HCT116 (cell line): Measurements from ENCODE around the gene CUX1. TPM values are rescaled to one million over a fixed set of nuclear protein-coding genes. Genes with fewer than 3 reads are reported as not detected.

Source experiments
- ATAC-seq: fragments of 200-7000 bp; cut with Tn5 transposase; 2 replicates; pipeline ENCODE4 v1.9.1; 2020; ENCODE audit warnings: mild to moderate bottlenecking, moderate library complexity
- BruUV-seq: library from RNA; stranded (reverse); fragments of 400-500 nt; replicated peaks from 2 replicates; lab custom pipeline; 2021; lab: Mats Ljungman, UMichigan
- CTCF ChIA-PET: fragments of 300-600 bp; sonication (Branson Sonifier 250); formaldehyde crosslinking; loops from one replicate; lab custom pipeline; 2021; ENCODE audit warnings: antibody characterized with exemption; lab: Charles Lee
- POLR2A ChIA-PET: fragments of 300-600, 350-600 bp; sonication (Branson Sonifier 250); formaldehyde crosslinking; loops from one replicate; lab custom pipeline; 2021; ENCODE audit warnings: antibody characterized with exemption; lab: Charles Lee
- RAD21 ChIA-PET, 2 experiments: fragments of 300-600 bp; sonication (Branson Sonifier 250); formaldehyde crosslinking; loops; one replicate each; lab custom pipeline; 2023; ENCODE audit warnings: low total read pairs in 2 of 2; ENCODE audit not compliant: uncharacterized antibody in 2 of 2, unreplicated experiment in 2 of 2, low non-redundant PET in 1 of 2; lab: Charles Lee
- DNase-seq: peaks from one replicate; pipeline ENCODE4 v3.0.0-alpha.2; 2010; ENCODE audit warnings: low read depth, low spot score
- H2AFZ ChIP-seq: fragments of 200-600 bp; shearing (Covaris generic), sonication (generic); 2 replicates; pipeline ENCODE4 v1.6.1; 2017; ENCODE audit warnings: low read depth, mixed run types, mixed read lengths, antibody characterized with exemption, low read length; ENCODE audit not compliant: poor library complexity, severe bottlenecking
- H3K27ac ChIP-seq: 2 replicates; pipeline ENCODE4 v1.5.1; 2012; ENCODE audit warnings: low read depth, low read length
- H3K27me3 ChIP-seq: fragments of 200-600 bp; sonication (generic); 2 replicates; pipeline ENCODE4 v1.6.1; 2016; ENCODE audit warnings: mixed run types, low read length, mixed read lengths; ENCODE audit not compliant: insufficient read depth
- H3K36me3 ChIP-seq, 2 experiments: fragments of 200-500 bp in 1 of 2; fragments of 200-600 bp in 1 of 2; sonication (Bioruptor generic) in 1 of 2; sonication (generic) in 1 of 2; 2 replicates each; pipeline versions ENCODE4 v1.5.1 to v1.6.1; 2014 to 2016; ENCODE audit warnings: low read length in 2 of 2, inconsistent platforms in 1 of 2, mixed read lengths in 1 of 2, mixed run types in 1 of 2; ENCODE audit not compliant: insufficient read depth in 2 of 2, control insufficient read depth in 1 of 2
- H3K4me1 ChIP-seq, 2 experiments: fragments of 200-600 bp in 1 of 2; sonication (generic) in 1 of 2; 2 replicates each; pipeline versions ENCODE4 v1.5.1 to v1.6.1; 2012 to 2017; ENCODE audit warnings: low read length in 2 of 2, inconsistent platforms in 1 of 2, mild to moderate bottlenecking in 1 of 2, mixed read lengths in 1 of 2, mixed run types in 1 of 2, moderate library complexity in 1 of 2; ENCODE audit not compliant: insufficient read depth in 2 of 2, control insufficient read depth in 1 of 2
- H3K4me2 ChIP-seq: fragments of 200-600 bp; sonication (generic); 2 replicates; pipeline ENCODE4 v1.6.1; 2017; ENCODE audit warnings: mixed run types, low read length, mixed read lengths
- H3K4me3 ChIP-seq, 2 experiments: fragments of 200-600 bp in 1 of 2; sonication (generic) in 1 of 2; replicated peaks in 1 of 2; 2 replicates each; pipeline ENCODE4 v1.5.1; 2011 to 2016; ENCODE audit warnings: low read length in 2 of 2, control low read depth in 1 of 2, low read depth in 1 of 2, mild to moderate bottlenecking in 1 of 2, mixed read lengths in 1 of 2, mixed run types in 1 of 2
- H3K79me2 ChIP-seq: fragments of 200-600 bp; sonication (generic); 2 replicates; pipeline ENCODE4 v1.6.1; 2017; ENCODE audit warnings: mild to moderate bottlenecking, mixed run types, low read length, moderate library complexity, mixed read lengths; ENCODE audit not compliant: insufficient read depth
- H3K9ac ChIP-seq: fragments of 200-600 bp; sonication (generic); 2 replicates; pipeline ENCODE4 v1.6.1; 2016; ENCODE audit warnings: low read length, mixed read lengths
- H3K9me2 ChIP-seq: fragments of 200-600 bp; sonication (generic), shearing (Covaris generic); 2 replicates; pipeline ENCODE4 v1.6.1; 2017; ENCODE audit warnings: mixed run types, mild to moderate bottlenecking, moderate library complexity; ENCODE audit not compliant: insufficient read depth
- H3K9me3 ChIP-seq, 2 experiments: fragments of 200-500 bp in 1 of 2; fragments of 200-600 bp in 1 of 2; sonication (Bioruptor generic) in 1 of 2; sonication (generic) in 1 of 2; 2 replicates each; pipeline ENCODE4 v1.6.1; 2014 to 2017; ENCODE audit warnings: low read length in 2 of 2, mixed read lengths in 2 of 2, inconsistent platforms in 1 of 2, low read depth in 1 of 2, mild to moderate bottlenecking in 1 of 2, mixed run types in 1 of 2, moderate library complexity in 1 of 2; ENCODE audit not compliant: control insufficient read depth in 1 of 2, insufficient read depth in 1 of 2
- H4K20me1 ChIP-seq: fragments of 200-600 bp; sonication (generic), shearing (Covaris generic); 2 replicates; pipeline ENCODE4 v1.6.1; 2017; ENCODE audit warnings: mixed run types, mild to moderate bottlenecking, moderate library complexity; ENCODE audit not compliant: insufficient read depth
- EZH2phosphoT487 ChIP-seq: fragments of 200-600 bp; IDR thresholded peaks from 2 replicates; pipeline ENCODE4 v1.6.1; 2018; ENCODE audit warnings: antibody characterized with exemption, borderline replicate concordance
- MAX ChIP-seq: IDR thresholded peaks from 2 replicates; pipeline ENCODE4 v1.6.1; 2012
- RAD21 ChIP-seq: IDR thresholded peaks from 2 replicates; pipeline ENCODE4 v1.6.1; 2012; ENCODE audit warnings: low read depth, mild to moderate bottlenecking
- ZBTB33 ChIP-seq: IDR thresholded peaks from 2 replicates; pipeline ENCODE4 v1.6.1; 2011; ENCODE audit warnings: mild to moderate bottlenecking, low read length, moderate library complexity; ENCODE audit not compliant: insufficient replicate concordance; ENCODE audit errors: extremely low read depth
- ZNF274 ChIP-seq: fragments of 200-500 bp; sonication (Bioruptor generic); IDR thresholded peaks from 2 replicates; pipeline ENCODE4 v1.6.1; 2014; ENCODE audit warnings: mild to moderate bottlenecking, low read depth, low read length, inconsistent platforms
- intact Hi-C: fragments of 100-400 bp; cut with micrococcal nuclease; formaldehyde crosslinking; loops from 2 replicates; pipeline ENCODE4 v1.10.0; 2022
- total RNA-seq: library from RNA; stranded (reverse); gene quantifications from one replicate; pipeline ENCODE4 v1.2.1, GENCODE V29; 2021; ENCODE audit not compliant: unreplicated experiment

CUX1 gene
- total RNA-seq, 1 experiment from 2014 or later: 68.9 TPM

DNA sequence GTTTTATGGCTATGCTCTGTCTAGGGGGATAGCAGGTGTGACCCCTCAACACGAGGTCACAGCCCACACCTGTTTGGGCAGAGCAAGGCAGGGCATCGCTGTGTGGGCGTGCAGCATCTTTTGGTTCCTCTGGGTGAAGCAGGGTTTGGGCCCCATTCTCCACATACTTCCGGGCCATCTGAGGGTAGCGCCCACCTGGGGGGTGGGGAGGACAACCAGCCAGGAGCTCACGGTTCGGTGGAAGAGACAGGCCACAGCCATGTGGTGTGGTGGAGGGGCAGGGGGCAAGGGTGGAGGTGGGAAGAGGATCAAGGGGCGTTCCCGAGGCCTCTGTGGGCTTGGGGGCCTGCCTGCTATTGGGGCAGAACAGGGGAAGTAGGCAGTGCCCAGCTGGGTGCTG, 471.6 kb downstream of the CUX1 start (continued):
- TF ChIP-seq ZBTB33: no peak
- TF ChIP-seq EZH2phosphoT487: no peak
- no peak for TF ChIP-seq RAD21
- no peak for TF ChIP-seq MAX
- no peak for TF ChIP-seq ZNF274

DNA sequence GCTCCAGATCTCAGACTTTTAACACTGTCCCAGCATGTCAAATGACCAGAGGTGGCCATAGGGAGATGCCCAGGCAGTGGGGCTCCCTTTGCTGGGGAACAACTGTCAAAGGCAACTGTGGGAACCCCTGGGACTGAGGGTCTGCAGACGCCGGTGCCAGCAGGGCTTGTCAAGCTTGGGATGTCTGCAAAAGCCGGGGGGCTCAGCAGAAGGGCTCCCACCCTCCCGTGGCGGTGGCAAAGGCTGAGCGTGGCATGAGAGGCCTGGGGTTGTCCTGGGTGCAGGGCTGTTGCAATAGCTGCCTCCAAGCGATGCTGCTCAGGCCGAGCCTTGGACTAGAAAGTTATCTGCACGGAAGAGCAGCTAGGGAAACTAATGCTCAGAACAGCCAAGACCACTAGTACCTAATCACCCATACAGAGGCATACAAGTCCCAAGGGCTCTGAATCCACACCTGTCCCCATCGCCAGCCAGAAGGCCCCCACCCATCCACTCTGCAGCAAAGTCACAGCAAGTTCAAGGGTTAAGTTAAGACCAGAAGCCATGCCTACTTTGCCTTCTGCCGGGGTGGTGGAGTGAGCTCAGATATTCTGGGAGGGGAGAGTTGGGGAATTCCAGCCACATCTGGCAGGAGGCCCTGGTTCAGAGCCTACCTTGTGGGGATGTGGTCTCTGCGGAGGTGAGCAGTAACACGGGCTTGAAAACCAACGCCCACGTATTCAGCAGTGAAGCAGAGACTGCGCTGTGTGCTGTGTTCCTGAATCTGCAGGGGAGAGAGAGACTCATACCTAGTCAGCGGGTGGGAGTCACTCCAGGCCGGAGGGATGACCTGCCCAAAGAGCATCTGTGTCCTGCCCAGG, 473.9 kb downstream of the CUX1 start:
- Histone ChIP-seq H3K9me3 (no peaks in the 10 kb centered on the region), H3K36me3 (no peaks in the 10 kb centered on the region), H3K9ac (no peak overlapping the region)
- no peak for TF ChIP-seq ZNF274
- no peak for TF ChIP-seq EZH2phosphoT487
- TF ChIP-seq, all 23 proteins: peak for 0
- DNase-seq: no peak
- Histone ChIP-seq H2AFZ (no peak overlapping the region), H3K4me3 (no peak overlapping the region), H4K20me1 (no peaks in the 10 kb centered on the region), H3K79me2 (peaks cover 6% of the 10 kb centered on the region; the same call in 1 of the 2 replicates), H3K27me3 (no peaks in the 10 kb centered on the region), H3K27ac (no peak overlapping the region), H3K4me2 (no peak overlapping the region), H3K9me2 (no peaks in the 10 kb centered on the region), H3K4me1 (peaks cover 10 to 20% of the 10 kb centered on the region in 2 experiments)
- BruUV-seq: no TSS peak
- CTCF ChIA-PET: no interaction called here
- ATAC-seq: no peak
- intact Hi-C loops: no loop called here
- RAD21 ChIA-PET: interaction anchor here in 1 of 2 experiments (0.9 kb wide), 1 partner anchor 86 kb away, joined by 7 read pairs; no protein-coding TSS in a partner anchor
- POLR2A ChIA-PET: no interaction called here
